ACC112 (cell line): Measurements from ENCODE around the gene PRR4.

ENCODE experiments used
- H2AFZ ChIP-seq: fragments of 200-600 bp; sonication (generic); one replicate; pipeline ENCODE4 v1.6.0; 2017; ENCODE audit warnings: antibody characterized with exemption, low read length; ENCODE audit not compliant: unreplicated experiment
- H3K27ac ChIP-seq: fragments of 200-600 bp; sonication (generic); 2 replicates; pipeline ENCODE4 v1.5.1; 2014; ENCODE audit warnings: low read depth, mild to moderate bottlenecking, antibody characterized with exemption, low read length, moderate library complexity
- H3K27me3 ChIP-seq: fragments of 200-600 bp; sonication (generic); 2 replicates; pipeline ENCODE4 v1.6.1; 2014; ENCODE audit warnings: mild to moderate bottlenecking, antibody characterized with exemption, low read length, moderate library complexity, mixed read lengths; ENCODE audit not compliant: insufficient read depth
- H3K36me3 ChIP-seq: fragments of 200-600 bp; sonication (generic); 2 replicates; pipeline ENCODE4 v1.6.1; 2016; ENCODE audit warnings: mild to moderate bottlenecking, antibody characterized with exemption, low read length, moderate library complexity, mixed read lengths; ENCODE audit not compliant: insufficient read depth
- H3K4me1 ChIP-seq: fragments of 200-600 bp; sonication (generic); one replicate; pipeline ENCODE4 v1.6.1; 2016; ENCODE audit warnings: low read length, mixed read lengths; ENCODE audit not compliant: insufficient read depth, unreplicated experiment, control insufficient read depth
- H3K4me3 ChIP-seq: fragments of 200-600 bp; sonication (generic); 2 replicates; pipeline ENCODE4 v1.5.1; 2014; ENCODE audit warnings: mild to moderate bottlenecking, low read depth, low read length
- H3K79me2 ChIP-seq: fragments of 200-600 bp; sonication (generic); one replicate; pipeline ENCODE4 v1.6.0; 2016; ENCODE audit warnings: low read length; ENCODE audit not compliant: control insufficient read depth, unreplicated experiment, insufficient read depth

The PRR4 gene, protein sequence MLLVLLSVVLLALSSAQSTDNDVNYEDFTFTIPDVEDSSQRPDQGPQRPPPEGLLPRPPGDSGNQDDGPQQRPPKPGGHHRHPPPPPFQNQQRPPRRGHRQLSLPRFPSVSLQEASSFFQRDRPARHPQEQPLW

DNA sequence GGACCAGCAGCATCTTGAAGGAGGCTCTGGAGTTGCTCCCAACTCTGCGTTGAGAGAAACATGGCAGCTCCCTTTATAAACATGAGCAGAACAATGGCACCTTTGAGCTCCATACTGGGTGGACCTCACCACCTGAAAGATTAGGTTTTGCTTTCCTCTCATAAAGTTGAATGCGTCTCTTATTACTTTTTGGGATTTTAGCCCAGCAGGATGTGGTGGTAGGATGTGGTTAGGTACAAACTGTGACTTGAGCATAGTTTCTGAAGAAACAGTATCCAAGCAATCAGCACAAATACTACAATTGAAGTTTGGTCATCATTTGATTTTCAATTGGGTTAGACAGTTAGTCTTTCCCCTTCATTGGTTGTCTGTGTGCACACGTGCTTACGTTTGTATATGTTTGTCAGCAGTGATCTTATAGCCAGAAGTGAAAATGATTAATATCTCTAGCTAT lies at the start of gene PRR4:
Gene PRR4, minus strand, starts transcription at position 51 of the 454 bp plus-strand sequence. Its CDS starts 38 bp downstream, at position 13.
- H3K4me1 ChIP-seq: no peaks in the 10 kb centered on the region
- H2AFZ ChIP-seq: no peak within 1 kb of the TSS
- no peaks in the 10 kb centered on the region for H3K36me3 ChIP-seq
- H3K79me2 ChIP-seq: no peaks in the 10 kb centered on the region
- no peak within 1 kb of the TSS for H3K4me3 ChIP-seq
- no peak within 1 kb of the TSS for H3K27ac ChIP-seq
- H3K27me3 ChIP-seq: no peaks in the 10 kb centered on the region

DNA sequence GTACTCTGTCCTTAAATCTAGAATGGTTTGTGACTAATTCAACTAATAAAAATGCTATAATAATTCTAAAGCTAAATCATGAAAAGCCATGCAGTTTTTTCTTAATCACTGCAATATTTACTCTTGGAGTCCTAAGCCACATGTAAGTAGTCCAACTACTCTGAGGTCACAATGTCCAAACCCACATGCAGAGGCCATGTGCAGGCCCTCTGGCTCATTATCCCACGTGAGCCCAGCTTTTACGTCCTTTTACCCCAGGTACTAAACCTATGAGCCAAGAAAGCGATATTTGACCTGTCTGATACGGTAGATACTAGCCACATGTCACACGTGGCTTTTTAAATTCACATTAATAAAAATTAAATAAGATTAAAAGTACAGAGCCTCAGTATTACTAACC lies 47.6 kb upstream of the PRR4 start:
- no peaks in the 10 kb centered on the region for H3K36me3 ChIP-seq
- no peak overlapping the region for H3K27ac ChIP-seq
- H2AFZ ChIP-seq: no peak overlapping the region
- H3K79me2 ChIP-seq: no peaks in the 10 kb centered on the region
- H3K4me1 ChIP-seq: no peaks in the 10 kb centered on the region
- no peak overlapping the region for H3K4me3 ChIP-seq
- H3K27me3 ChIP-seq: no peaks in the 10 kb centered on the region

DNA sequence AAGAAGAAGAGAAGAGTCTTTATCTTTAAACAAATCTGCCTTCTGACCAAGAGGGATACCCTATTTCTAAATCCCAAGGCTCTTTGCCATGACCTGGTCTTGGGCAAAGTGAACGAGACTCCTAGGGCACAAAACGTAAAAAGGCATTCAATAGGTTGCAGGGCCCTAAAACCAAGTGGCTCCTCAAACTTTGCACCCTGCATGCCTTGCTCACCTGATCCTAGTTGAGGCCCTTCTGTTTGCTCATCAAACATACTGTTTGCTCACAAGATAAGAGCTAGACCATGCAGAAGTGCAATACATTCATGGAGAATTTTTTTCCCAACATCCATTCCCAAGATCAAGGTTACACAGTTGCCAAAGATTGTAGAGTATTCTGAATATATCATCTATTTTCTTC lies 42.7 kb upstream of the PRR4 start:
- Histone ChIP-seq H2AFZ (no peak overlapping the region), H3K4me1 (no peaks in the 10 kb centered on the region), H3K27ac (no peak overlapping the region)

DNA sequence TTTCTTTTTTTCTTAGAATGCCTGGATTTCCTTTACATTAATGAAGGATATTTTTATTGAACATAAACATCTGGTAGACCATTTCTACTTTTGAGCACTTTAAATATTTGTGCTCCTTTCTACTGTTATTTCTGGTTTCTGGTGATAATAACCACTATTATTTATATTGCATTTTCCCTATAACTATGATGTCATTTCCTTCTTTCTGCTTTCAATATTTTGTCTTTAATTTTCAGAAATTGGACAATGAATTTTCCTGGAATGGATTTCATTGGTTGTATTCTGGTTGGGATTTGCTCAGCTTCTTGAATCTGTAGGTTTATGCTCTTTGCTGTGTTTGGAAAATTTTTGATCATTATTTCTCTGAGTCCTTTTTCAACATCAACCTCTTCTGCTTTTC lies 40.0 kb upstream of the PRR4 start:
- Histone ChIP-seq H3K27ac (no peak overlapping the region), H3K4me1 (no peaks in the 10 kb centered on the region), H3K36me3 (no peaks in the 10 kb centered on the region), H3K27me3 (no peaks in the 10 kb centered on the region), H3K79me2 (no peaks in the 10 kb centered on the region), H3K4me3 (no peak overlapping the region), H2AFZ (no peak overlapping the region)

More for the DNA sequence above, 42.7 kb upstream of the PRR4 start:
- no peaks in the 10 kb centered on the region for H3K79me2 ChIP-seq
- no peaks in the 10 kb centered on the region for H3K27me3 ChIP-seq
- no peak overlapping the region for H3K4me3 ChIP-seq
- no peaks in the 10 kb centered on the region for H3K36me3 ChIP-seq

DNA sequence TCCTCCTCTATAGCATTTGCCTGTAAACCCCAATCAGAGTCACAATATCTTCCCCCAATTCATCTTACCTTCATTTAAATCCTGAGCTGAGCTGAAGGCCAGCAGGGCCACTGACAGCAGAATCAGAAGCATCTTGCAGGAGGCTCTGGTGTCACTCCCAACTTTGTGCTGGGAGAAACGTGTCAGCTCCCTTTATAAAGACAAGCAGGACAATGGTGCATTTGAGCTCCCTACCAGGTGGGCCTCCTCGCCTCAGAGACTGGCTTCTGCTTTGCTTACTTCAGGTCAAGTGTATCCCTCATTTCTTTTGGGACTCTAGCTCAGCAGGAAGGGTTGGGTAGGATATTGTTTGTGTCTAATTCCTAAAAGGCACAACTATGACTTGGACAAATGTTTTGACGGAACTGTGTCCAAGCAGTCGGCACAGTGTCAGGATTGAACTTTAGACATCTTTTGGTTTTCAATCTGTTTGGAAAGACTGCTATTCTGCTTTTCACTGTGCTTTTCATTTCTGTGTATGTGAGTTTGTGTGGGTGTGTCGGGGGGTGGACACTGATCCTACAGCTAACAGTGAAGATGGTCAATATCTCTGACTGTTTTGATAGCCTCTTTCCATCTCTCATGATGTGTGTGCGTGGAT lies 34.9 kb upstream of the PRR4 start, which contains the start of gene PRH1:
Gene PRH1, minus strand, starts transcription at position 170 of the 640 bp plus-strand sequence. Its CDS starts 38 bp downstream, at position 132.
- Histone ChIP-seq H3K79me2 (no peaks in the 10 kb centered on the region), H2AFZ (no peak within 1 kb of the TSS), H3K4me1 (no peaks in the 10 kb centered on the region), H3K27ac (no peak within 1 kb of the TSS), H3K4me3 (no peak within 1 kb of the TSS), H3K36me3 (no peaks in the 10 kb centered on the region), H3K27me3 (no peaks in the 10 kb centered on the region)

DNA sequence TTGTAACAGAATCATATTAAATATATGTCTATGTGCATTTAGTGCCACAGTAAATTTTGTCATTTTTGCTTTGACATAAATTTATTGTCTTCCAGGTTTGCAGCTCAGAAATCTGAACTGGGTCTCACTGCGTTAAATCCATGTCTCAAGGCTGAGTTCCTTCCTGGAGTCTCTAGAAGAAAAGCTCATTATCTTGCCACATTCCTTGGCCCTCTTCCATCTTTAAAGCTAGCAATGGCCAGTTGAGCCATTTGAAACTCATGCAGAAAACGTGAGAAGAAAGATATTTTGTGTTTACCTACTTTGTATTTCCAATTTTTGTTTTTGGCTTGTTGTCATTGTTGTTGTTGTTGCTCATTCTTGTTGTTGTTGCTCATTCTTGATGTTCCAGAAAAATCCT lies 24.1 kb upstream of the PRR4 start:
- H3K4me1 ChIP-seq: no peaks in the 10 kb centered on the region
- H3K27ac ChIP-seq: no peak overlapping the region
- H3K4me3 ChIP-seq: no peak overlapping the region
- no peaks in the 10 kb centered on the region for H3K27me3 ChIP-seq
- no peaks in the 10 kb centered on the region for H3K79me2 ChIP-seq
- H3K36me3 ChIP-seq: peaks cover 6% of the 10 kb centered on the region
- H2AFZ ChIP-seq: no peak overlapping the region

DNA sequence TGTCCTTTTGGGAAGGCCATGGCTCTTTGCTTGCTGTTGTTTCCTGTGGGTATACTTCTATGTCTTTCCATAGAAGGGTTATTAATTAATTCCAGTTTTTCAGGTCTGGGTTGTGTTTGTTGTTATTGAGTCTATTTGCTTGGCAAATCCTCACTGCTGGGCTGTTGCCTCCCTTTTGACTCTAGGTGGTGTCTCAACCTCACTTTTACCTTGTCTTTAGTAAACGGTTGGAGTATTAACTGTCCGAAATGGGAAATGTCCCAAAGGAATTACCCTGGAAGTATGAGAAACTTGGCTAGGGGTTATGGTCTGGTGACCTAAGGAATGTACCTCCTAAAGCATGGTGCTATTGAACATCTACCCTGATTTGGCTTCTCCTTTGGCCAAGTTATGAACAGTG lies 18.1 kb upstream of the PRR4 start:
- Histone ChIP-seq H3K4me3 (no peak overlapping the region), H3K27me3 (no peaks in the 10 kb centered on the region), H3K36me3 (no peaks in the 10 kb centered on the region), H3K27ac (no peak overlapping the region), H2AFZ (no peak overlapping the region), H3K4me1 (no peaks in the 10 kb centered on the region), H3K79me2 (no peaks in the 10 kb centered on the region)

DNA sequence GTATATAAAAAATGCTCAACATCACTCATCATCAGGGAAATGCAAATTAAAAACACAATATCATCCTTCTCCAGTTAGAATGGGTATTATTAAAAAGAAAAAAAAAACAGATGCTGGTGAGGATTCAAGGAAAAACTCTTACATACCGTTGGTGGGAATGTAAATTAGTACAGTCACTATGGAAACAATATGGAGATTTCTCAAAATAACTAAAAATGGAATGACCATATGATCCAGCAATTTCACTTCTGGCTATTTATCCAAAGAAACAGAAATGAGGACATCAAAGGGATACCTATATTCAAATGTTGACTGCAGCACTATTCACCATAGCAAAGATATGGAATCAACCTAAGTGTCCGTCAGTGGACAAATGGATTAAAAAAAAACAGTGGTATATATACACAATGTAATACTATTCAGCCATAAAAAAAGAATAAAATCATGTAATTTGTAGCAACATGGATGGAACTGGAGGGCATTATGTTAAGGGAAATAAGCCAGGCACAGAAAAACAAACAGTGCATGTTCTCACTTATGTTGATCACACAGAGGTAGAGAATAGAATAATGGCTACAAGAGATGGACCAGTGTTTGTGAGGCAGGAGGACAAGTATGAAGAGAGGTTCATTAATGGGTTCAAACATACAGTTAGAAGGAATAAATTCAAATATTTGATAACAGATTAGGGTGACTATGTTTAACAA lies 14.4 kb upstream of the PRR4 start:
- Histone ChIP-seq H3K27me3 (no peaks in the 10 kb centered on the region), H3K4me1 (no peaks in the 10 kb centered on the region), H3K79me2 (no peaks in the 10 kb centered on the region), H3K4me3 (no peak overlapping the region), H3K27ac (no peak overlapping the region), H3K36me3 (no peaks in the 10 kb centered on the region; the same call in none of the 2 replicates), H2AFZ (no peak overlapping the region)

DNA sequence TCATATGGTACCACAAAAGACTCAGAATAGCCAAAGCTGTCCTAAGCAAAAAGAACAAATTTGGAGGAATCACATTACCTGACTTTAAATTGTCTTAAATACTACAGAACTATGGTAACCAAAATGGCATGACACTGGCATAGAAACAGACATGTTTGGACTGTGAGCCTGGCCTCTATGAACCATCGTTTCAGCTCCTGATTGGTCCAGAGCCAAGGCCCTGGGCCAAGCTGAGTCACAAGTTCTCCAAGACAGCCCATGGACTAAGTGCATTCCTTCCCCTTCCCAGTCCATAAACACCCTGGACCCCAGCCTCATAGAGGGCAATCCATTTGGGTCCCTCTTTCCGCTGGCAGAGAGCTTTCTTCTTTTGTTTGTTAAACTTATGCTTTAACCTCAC lies 12.1 kb upstream of the PRR4 start:
- no peak overlapping the region for H3K27ac ChIP-seq

DNA sequence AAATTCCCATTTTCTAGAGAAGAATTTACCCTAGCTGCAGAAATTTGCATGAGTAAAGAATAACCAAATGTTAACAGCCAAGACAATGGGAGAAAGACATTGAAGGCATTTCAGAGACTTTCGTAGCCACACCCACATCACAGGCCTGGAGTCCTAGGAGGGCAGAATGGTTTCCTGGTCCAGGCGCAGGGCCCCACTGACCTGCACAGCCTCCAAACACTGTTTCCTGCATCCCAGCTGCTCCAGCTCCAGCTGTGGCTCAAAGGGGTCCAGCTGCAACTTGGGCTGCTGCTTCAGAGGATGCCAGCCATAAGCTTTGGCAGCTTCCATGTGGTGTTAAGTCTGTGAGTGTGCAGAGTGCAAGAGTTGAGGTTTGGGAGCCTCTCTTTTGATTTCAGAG lies 6.5 kb upstream of the PRR4 start:
- no peaks in the 10 kb centered on the region for H3K27me3 ChIP-seq
- H3K36me3 ChIP-seq: peaks cover 5% of the 10 kb centered on the region; the same call in 1 of the 2 replicates
- no peak overlapping the region for H3K27ac ChIP-seq
- no peaks in the 10 kb centered on the region for H3K79me2 ChIP-seq
- no peak overlapping the region for H2AFZ ChIP-seq
- H3K4me3 ChIP-seq: no peak overlapping the region
- no peaks in the 10 kb centered on the region for H3K4me1 ChIP-seq

More for the DNA sequence above, 12.1 kb upstream of the PRR4 start:
- Histone ChIP-seq H3K4me1 (no peaks in the 10 kb centered on the region), H3K4me3 (no peak overlapping the region), H2AFZ (no peak overlapping the region), H3K36me3 (peaks cover 5% of the 10 kb centered on the region), H3K27me3 (no peaks in the 10 kb centered on the region), H3K79me2 (no peaks in the 10 kb centered on the region)
